Measurements from ENCODE around the gene CD300H.

DNA sequence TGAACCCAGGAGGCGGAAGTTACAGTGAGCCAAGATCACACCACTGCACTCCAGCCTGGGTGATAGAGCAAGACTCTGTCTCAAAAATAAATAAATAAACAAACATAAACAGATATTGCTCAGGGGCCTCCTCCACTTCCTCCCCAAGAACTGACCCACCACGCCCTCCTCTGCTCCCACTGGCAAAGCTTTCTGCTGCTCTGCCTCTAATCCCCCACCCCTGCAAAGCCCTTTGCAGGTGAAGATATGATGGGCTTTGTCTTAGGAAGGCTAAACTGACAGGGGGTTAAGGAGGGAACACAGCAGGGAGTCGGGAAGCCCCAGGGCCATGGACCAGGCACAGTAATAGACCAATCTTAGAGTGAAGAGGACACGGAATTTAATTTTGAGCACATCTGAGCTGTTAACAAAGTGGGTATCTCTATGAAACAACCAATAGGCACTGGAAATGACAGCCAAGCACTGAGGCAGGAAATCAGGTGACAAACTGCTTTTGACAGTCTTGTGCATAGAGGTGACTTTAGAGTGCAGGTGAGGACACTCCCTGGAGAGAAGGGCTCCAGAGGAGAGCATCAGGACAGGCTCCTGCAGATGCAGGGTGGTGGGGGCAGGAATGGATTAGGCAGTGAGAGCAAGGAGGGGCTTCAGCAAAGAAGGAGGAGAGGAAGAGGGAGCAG is 31.2 kb upstream of the CD300H start:
- TF ChIP-seq, protein P1, sequence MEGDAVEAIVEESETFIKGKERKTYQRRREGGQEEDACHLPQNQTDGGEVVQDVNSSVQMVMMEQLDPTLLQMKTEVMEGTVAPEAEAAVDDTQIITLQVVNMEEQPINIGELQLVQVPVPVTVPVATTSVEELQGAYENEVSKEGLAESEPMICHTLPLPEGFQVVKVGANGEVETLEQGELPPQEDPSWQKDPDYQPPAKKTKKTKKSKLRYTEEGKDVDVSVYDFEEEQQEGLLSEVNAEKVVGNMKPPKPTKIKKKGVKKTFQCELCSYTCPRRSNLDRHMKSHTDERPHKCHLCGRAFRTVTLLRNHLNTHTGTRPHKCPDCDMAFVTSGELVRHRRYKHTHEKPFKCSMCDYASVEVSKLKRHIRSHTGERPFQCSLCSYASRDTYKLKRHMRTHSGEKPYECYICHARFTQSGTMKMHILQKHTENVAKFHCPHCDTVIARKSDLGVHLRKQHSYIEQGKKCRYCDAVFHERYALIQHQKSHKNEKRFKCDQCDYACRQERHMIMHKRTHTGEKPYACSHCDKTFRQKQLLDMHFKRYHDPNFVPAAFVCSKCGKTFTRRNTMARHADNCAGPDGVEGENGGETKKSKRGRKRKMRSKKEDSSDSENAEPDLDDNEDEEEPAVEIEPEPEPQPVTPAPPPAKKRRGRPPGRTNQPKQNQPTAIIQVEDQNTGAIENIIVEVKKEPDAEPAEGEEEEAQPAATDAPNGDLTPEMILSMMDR (conservative IDR thresholded peaks at IDR 0.05; ENCODE audit: low read depth, low read length): no peak
- no peak for TF ChIP-seq EZH2 (IDR thresholded peaks at IDR 0.05; ENCODE audit: borderline replicate concordance, low read depth, low read length, poor library complexity, severe bottlenecking)
